GM23338 (cell line): ENCODE measurements around the gene CSRNP3.

Experiments
- CTCF ChIP-seq, 2 experiments: fragments of 200-600 bp in 1 of 2; sonication (generic) in 1 of 2; conservative IDR thresholded peaks; 2 replicates each; pipeline versions ENCODE4 v1.5.1 to v1.6.1; 2016 to 2017; ENCODE audit warnings: antibody characterized with exemption in 2 of 2, low read depth in 2 of 2, mild to moderate bottlenecking in 2 of 2, moderate library complexity in 1 of 2
- EZH2phosphoT487 ChIP-seq: fragments of 200-600 bp; sonication (generic); IDR thresholded peaks from one replicate; pipeline ENCODE4 v1.8.1; 2018; ENCODE audit warnings: antibody characterized with exemption; ENCODE audit not compliant: unreplicated experiment

GRCh38 chr2:165529130-165529529 lies 59.6 kb downstream of the CSRNP3 start:
- TF ChIP-seq CTCF (conservative IDR thresholded peaks at IDR 0.05; ENCODE audit: low read depth in 2 of 2) = no peak
- TF ChIP-seq EZH2phosphoT487 = no peak
